HepG2 (cell line): ENCODE measurements around the gene SPAG6. TPM values are rescaled to one million over a fixed set of nuclear protein-coding genes. Genes with fewer than 3 reads are reported as not detected.

Source experiments
- ATAC-seq: fragments of 200-7000 bp; cut with Tn5 transposase; 3 replicates; pipeline ENCODE4 v1.9.1; 2020; ENCODE audit warnings: mild to moderate bottlenecking, moderate library complexity
- BruUV-seq: library from RNA; stranded (reverse); fragments of 400-500 nt; replicated peaks from 2 replicates; lab custom pipeline; 2021; lab: Mats Ljungman, UMichigan
- CTCF ChIA-PET: fragments of 300-600 bp; formaldehyde crosslinking; extraction: SDS; loops from one replicate; lab custom pipeline; 2021; ENCODE audit warnings: low total read pairs, inconsistent platforms, low intra/inter-chr PET ratio; lab: Yijun Ruan, JAX
- POLR2A ChIA-PET: fragments of 350-600 bp; sonication (Branson Sonifier 250); formaldehyde crosslinking; loops from one replicate; lab custom pipeline; 2020; ENCODE audit warnings: antibody characterized with exemption, inconsistent platforms; lab: Yijun Ruan, JAX
- DNase-seq: peaks from one replicate; pipeline ENCODE4 v3.0.0-alpha.2; 2015; ENCODE audit warnings: low spot score
- FAIRE-seq: peaks from 3 replicates; lab custom pipeline; 2011; peaks lifted over from hg19 to GRCh38; lab: Jason Lieb, UNC
- H2AFZ ChIP-seq: one replicate; pipeline ENCODE4 v1.6.1; 2011; ENCODE audit warnings: low read length, inconsistent platforms
- H3K27ac ChIP-seq: fragments of 300-600 bp; 3 replicates; pipeline ENCODE4 v1.8.0; 2011; ENCODE audit warnings: mixed run types, mild to moderate bottlenecking, mixed read lengths, low read length, inconsistent platforms; ENCODE audit not compliant: insufficient read depth; ENCODE audit errors: extremely low read length
- H3K27me3 ChIP-seq, 2 experiments: fragments of 200-600 bp in 1 of 2; 2 replicates in 1 of 2; 3 replicates in 1 of 2; pipeline versions ENCODE4 v1.6.0 to v1.8.0; 2011; ENCODE audit warnings: low read length in 2 of 2, mild to moderate bottlenecking in 2 of 2, moderate library complexity in 2 of 2, inconsistent platforms in 1 of 2; ENCODE audit not compliant: insufficient read depth in 2 of 2, control insufficient read depth in 1 of 2
- H3K36me3 ChIP-seq, 2 experiments: fragments of 200-600 bp in 1 of 2; replicated peaks in 1 of 2; 2 replicates in 1 of 2; 3 replicates in 1 of 2; pipeline versions ENCODE4 v1.5.1 to v1.8.0; 2011; ENCODE audit warnings: low read length in 2 of 2, inconsistent platforms in 1 of 2; ENCODE audit not compliant: insufficient read depth in 2 of 2, control insufficient read depth in 1 of 2
- H3K4me1 ChIP-seq: 2 replicates; pipeline ENCODE4 v1.5.1; 2012; ENCODE audit warnings: low read length, inconsistent platforms; ENCODE audit not compliant: insufficient read depth
- H3K4me2 ChIP-seq: 2 replicates; pipeline ENCODE4 v1.6.0; 2011; ENCODE audit warnings: low read depth, low read length, inconsistent platforms
- H3K4me3 ChIP-seq, 3 experiments: fragments of 200-600 bp in 1 of 3; sonication (generic), shearing (Covaris generic) in 1 of 3; replicated peaks in 1 of 3; 2 replicates each; pipeline ENCODE4 v1.5.1; 2011 to 2016; ENCODE audit warnings: low read length in 3 of 3, inconsistent platforms in 2 of 3, low read depth in 2 of 3, mild to moderate bottlenecking in 2 of 3, control low read depth in 1 of 3, mixed read lengths in 1 of 3; ENCODE audit not compliant: insufficient read depth in 1 of 3
- H3K79me2 ChIP-seq: one replicate; pipeline ENCODE4 v1.6.1; 2011; ENCODE audit warnings: low read length, inconsistent platforms; ENCODE audit not compliant: insufficient read depth
- H3K9ac ChIP-seq: 2 replicates; pipeline ENCODE4 v1.6.0; 2011; ENCODE audit warnings: mild to moderate bottlenecking, low read depth, low read length, inconsistent platforms; ENCODE audit not compliant: insufficient read depth
- H3K9me3 ChIP-seq: 2 replicates; pipeline ENCODE4 v1.5.1; 2012; ENCODE audit warnings: mild to moderate bottlenecking, low read length
- H4K20me1 ChIP-seq: 2 replicates; pipeline ENCODE4 v1.6.0; 2011; ENCODE audit warnings: inconsistent platforms, mild to moderate bottlenecking, low read length, moderate library complexity; ENCODE audit not compliant: insufficient read depth
- AGO2 ChIP-seq: fragments of 200-400 bp; formaldehyde crosslinking; optimal IDR thresholded peaks from 2 replicates; pipeline ENCODE3; 2017; ENCODE audit warnings: mild to moderate bottlenecking, low read depth, low read length, moderate library complexity
- ETS1 ChIP-seq: sonication (generic); formaldehyde crosslinking; IDR thresholded peaks from 2 replicates; pipeline ENCODE4 v1.4.0; 2020; ENCODE audit warnings: missing genetic modification reagents
- KLF11 ChIP-seq: IDR thresholded peaks from 2 replicates; pipeline ENCODE4 v1.6.1; 2016; ENCODE audit warnings: missing compliant biosample characterization
- NONO ChIP-seq, 2 experiments: fragments of 450-650 bp in 1 of 2; sonication (generic) in 1 of 2; formaldehyde crosslinking in 1 of 2; IDR thresholded peaks in 1 of 2; conservative IDR thresholded peaks in 1 of 2; 2 replicates each; pipeline versions ENCODE4 v1.6.1 to v1.8.0; 2017 to 2022; ENCODE audit warnings: mild to moderate bottlenecking in 1 of 2, missing genetic modification reagents in 1 of 2, moderate library complexity in 1 of 2
- RBM22 ChIP-seq: fragments of 200-400 bp; formaldehyde crosslinking; optimal IDR thresholded peaks from 2 replicates; pipeline ENCODE3; 2017; ENCODE audit warnings: mild to moderate bottlenecking, low read length, moderate library complexity
- SNAPC2 ChIP-seq: sonication (generic); formaldehyde crosslinking; IDR thresholded peaks from 2 replicates; pipeline ENCODE4 v1.8.1; 2022; ENCODE audit warnings: mild to moderate bottlenecking, missing genetic modification reagents
- SNAPC5 ChIP-seq: sonication (generic); formaldehyde crosslinking; IDR thresholded peaks from 2 replicates; pipeline ENCODE4 v1.8.1; 2023; ENCODE audit warnings: mild to moderate bottlenecking, missing genetic modification reagents, borderline replicate concordance
- TBX2 ChIP-seq: sonication (generic); formaldehyde crosslinking; IDR thresholded peaks from 2 replicates; pipeline ENCODE4 v1.5.0; 2020; ENCODE audit warnings: missing genetic modification reagents, mild to moderate bottlenecking, borderline replicate concordance
- TERF1 ChIP-seq: sonication (generic); formaldehyde crosslinking; IDR thresholded peaks from 2 replicates; pipeline ENCODE4 v1.8.0; 2022; ENCODE audit warnings: mild to moderate bottlenecking, missing genetic modification reagents, moderate library complexity
- ZBTB38 ChIP-seq: sonication (generic); formaldehyde crosslinking; IDR thresholded peaks from 2 replicates; pipeline ENCODE4 v1.5.1; 2020; ENCODE audit warnings: mild to moderate bottlenecking, missing genetic modification reagents
- ZC3H13 ChIP-seq: sonication (generic); formaldehyde crosslinking; IDR thresholded peaks from 2 replicates; pipeline ENCODE4 v1.8.1; 2023; ENCODE audit warnings: mild to moderate bottlenecking, missing genetic modification reagents, moderate library complexity
- ZGPAT ChIP-seq: IDR thresholded peaks from 2 replicates; pipeline ENCODE4 v1.6.1; 2016; ENCODE audit warnings: mild to moderate bottlenecking
- WGBS: methylation state at CpG from one replicate; pipeline ENCODE4 v1.1.6; 2017; ENCODE audit warnings: low lambda C conversion rate; 5-methylcytosine and 5-hydroxymethylcytosine counted together
- in situ Hi-C: cut with HindIII; loops from 2 replicates; pipeline ENCODE4 v1.10.0; 2017; ENCODE audit warnings: low pct_unique_long_range_greater_than_20kb; ENCODE audit not compliant: extremely low pct_ligation_motif_present
- intact Hi-C: fragments of 100-400 bp; cut with micrococcal nuclease; formaldehyde crosslinking; loops from one replicate; pipeline ENCODE4 v1.10.0; 2022; ENCODE audit not compliant: unreplicated experiment
- polyA plus RNA-seq, 8 experiments: library from polyadenylated mRNA; depleted of rRNA in 3 of 8; stranded (reverse) in 7 of 8; unstranded in 1 of 8; fragments of >200 nt; fragmentation: Illumina TruSeq in 4 of 8; extraction: Trizol in 4 of 8; gene quantifications; 2 replicates each; pipeline versions ENCODE4 v1.2.1 to v1.2.3, GENCODE V29; 2011 to 2016; ENCODE audit warnings: low read depth in 4 of 8, missing spikeins in 1 of 8, mixed read lengths in 1 of 8; ENCODE audit not compliant: insufficient read depth in 1 of 8
- total RNA-seq, 5 experiments: library from RNA; depleted of rRNA; stranded (reverse); fragments of >200 nt; fragmentation: Illumina TruSeq; extraction: Trizol; gene quantifications; 2 replicates each; pipeline ENCODE4 v1.2.3, GENCODE V29; 2016; ENCODE audit warnings: low read depth in 1 of 5
- TF ChIP-seq, protein P1 (sequence below): sonication (generic); formaldehyde crosslinking; IDR thresholded peaks from 2 replicates; pipeline ENCODE4 v1.4.0; 2020; ENCODE audit warnings: missing genetic modification reagents
- TF ChIP-seq, protein P2 (sequence below): sonication (generic); formaldehyde crosslinking; IDR thresholded peaks from 2 replicates; pipeline ENCODE4 v1.8.1; 2023; ENCODE audit warnings: mild to moderate bottlenecking, moderate library complexity, missing genetic modification reagents

SPAG6 gene
- total and polyA plus RNA-seq, 2 of the 13 experiments (the other 11 are each of a cell fraction or from before 2014, with no cell fraction given) = not detected

- H3K9ac ChIP-seq = peak within 1 kb of the TSS; percentile 81
- CTCF ChIA-PET = no interaction called here
- no TSS peak for BruUV-seq
- no peaks in the 10 kb centered on the region for H3K36me3 ChIP-seq
- no peaks in the 10 kb centered on the region for H4K20me1 ChIP-seq
- no peaks in the 10 kb centered on the region for H3K9me3 ChIP-seq
- H3K27ac ChIP-seq = peak within 1 kb of the TSS; percentile 92
- POLR2A ChIA-PET = interaction anchor here (0.7 to 2.9 kb wide), 9 partner anchors 9 to 791 kb away, joined by 3 to 32 read pairs (median 7); partner anchors contain the start of genes DNAJC1 and SKIDA1
- peak; percentile 58 for DNase-seq
- peak within 1 kb of the TSS; percentile 80 for H3K4me2 ChIP-seq
- ATAC-seq = peak; percentile 85
- H2AFZ ChIP-seq = peak within 1 kb of the TSS; percentile 51
- intact Hi-C loops = loop anchor here (1.0 to 5.0 kb wide), 3 partner anchors 87 to 314 kb away; partner anchors contain the start of gene DNAJC1
- in situ Hi-C loops = loop anchor here (10.0 to 25.0 kb wide), 3 partner anchors 312 to 804 kb away; partner anchors contain the start of genes DNAJC1 and PIP4K2A
- H3K79me2 ChIP-seq = peaks cover 10% of the 10 kb centered on the region
- no peak for FAIRE-seq
- peaks cover 35% of the 10 kb centered on the region for H3K4me1 ChIP-seq
- WGBS = 0% methylated on average over 26 of the region's 63 CpGs
- peak within 1 kb of the TSS; percentile 75 to 82 (median 78) for H3K4me3 ChIP-seq
- H3K27me3 ChIP-seq = peaks cover 0 to 16% of the 10 kb centered on the region in 2 experiments; a peak in 2 of 5 replicates
- TF ChIP-seq RBM22 (no peak), ZC3H13 (peak; percentile 81; the same call in 1 of the 2 replicates), AGO2 (peak; percentile 57), ETS1 (no peak), SNAPC5 (CRISPR knock-in tag) (no peak; the same call in 1 of the 2 replicates), ZGPAT (CRISPR knock-in tag) (peak; percentile 79; the same call in 1 of the 2 replicates), TERF1 (CRISPR knock-in tag) (no peak), KLF11 (peak; percentile 62; the same call in 1 of the 2 replicates), NONO (IDR thresholded peaks at IDR 0.05) (no peak), NONO (CRISPR knock-in tag; conservative IDR thresholded peaks at IDR 0.05) (peak; percentile 91; the same call in 1 of the 2 replicates), ZBTB38 (CRISPR knock-in tag) (peak; percentile 32; the same call in 1 of the 2 replicates), TBX2 (CRISPR knock-in tag) (peak; percentile 51; the same call in 1 of the 2 replicates), SNAPC2 (CRISPR knock-in tag) (0 out of 2 replicates have a peak, but pooled peaks have one; percentile 63)
- TF ChIP-seq, protein P1, sequence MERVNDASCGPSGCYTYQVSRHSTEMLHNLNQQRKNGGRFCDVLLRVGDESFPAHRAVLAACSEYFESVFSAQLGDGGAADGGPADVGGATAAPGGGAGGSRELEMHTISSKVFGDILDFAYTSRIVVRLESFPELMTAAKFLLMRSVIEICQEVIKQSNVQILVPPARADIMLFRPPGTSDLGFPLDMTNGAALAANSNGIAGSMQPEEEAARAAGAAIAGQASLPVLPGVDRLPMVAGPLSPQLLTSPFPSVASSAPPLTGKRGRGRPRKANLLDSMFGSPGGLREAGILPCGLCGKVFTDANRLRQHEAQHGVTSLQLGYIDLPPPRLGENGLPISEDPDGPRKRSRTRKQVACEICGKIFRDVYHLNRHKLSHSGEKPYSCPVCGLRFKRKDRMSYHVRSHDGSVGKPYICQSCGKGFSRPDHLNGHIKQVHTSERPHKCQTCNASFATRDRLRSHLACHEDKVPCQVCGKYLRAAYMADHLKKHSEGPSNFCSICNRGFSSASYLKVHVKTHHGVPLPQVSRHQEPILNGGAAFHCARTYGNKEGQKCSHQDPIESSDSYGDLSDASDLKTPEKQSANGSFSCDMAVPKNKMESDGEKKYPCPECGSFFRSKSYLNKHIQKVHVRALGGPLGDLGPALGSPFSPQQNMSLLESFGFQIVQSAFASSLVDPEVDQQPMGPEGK (CRISPR knock-in tag) = no peak
- TF ChIP-seq, protein P2, sequence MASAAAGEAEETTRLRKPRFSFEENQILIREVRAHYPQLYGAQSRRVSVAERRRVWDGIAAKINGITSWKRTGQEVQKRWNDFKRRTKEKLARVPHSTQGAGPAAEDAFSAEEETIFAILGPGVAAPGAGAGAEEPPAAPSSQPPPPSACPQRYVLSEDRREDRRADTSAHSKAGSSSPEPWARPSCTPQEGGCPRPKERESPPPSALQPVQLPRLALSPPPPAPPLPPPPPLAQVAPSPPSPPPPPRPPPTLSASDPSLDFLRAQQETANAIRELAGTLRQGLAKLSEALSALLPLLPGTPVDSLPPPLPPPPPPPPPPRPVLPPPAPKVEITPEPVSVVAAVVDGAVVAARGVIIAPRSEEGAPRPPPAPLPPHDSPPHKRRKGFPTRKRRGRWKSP = peak; percentile 64; the same call in 1 of the 2 replicates
Observed at GRCh38 chr10:22316286-22317075, 28.8 kb upstream of the SPAG6 start, which contains the start of gene COMMD3. Gene COMMD3, plus strand, starts transcription at chr10:22316388. Its CDS starts 30 bp downstream, at chr10:22316418.
